Left lung (tissue), 10 donors: ENCODE data around the gene LGSN. TPM values are rescaled to one million over a fixed set of nuclear protein-coding genes. Genes with fewer than 3 reads are reported as not detected.
"Not testable (repeated sequence)": the region's sequence is repeated elsewhere in the genome, so short reads cannot be mapped to it uniquely, and the experiment has no call there.

Source experiments
- ATAC-seq: fragments of 200-7000 bp; cut with Tn5 transposase; one replicate; pipeline ENCODE4 v1.9.1; 2020; ENCODE audit warnings: moderate library complexity
- DNase-seq, 4 donors: peaks; one replicate each; pipeline ENCODE4 v3.0.0-alpha.2; 2013 to 2020
- H3K27ac ChIP-seq, 2 donors: fragments of 200-600 bp; sonication (generic) in 1 of 2; one replicate each; pipeline versions ENCODE4 v1.5.0 to v1.8.0; 2020 to 2021
- H3K27me3 ChIP-seq, 2 donors: fragments of 200-600 bp; sonication (generic) in 1 of 2; one replicate each; pipeline versions ENCODE4 v1.5.0 to v1.8.0; 2020 to 2021
- H3K36me3 ChIP-seq, 2 donors: fragments of 200-600 bp; sonication (generic) in 1 of 2; one replicate each; pipeline versions ENCODE4 v1.5.0 to v1.8.0; 2020 to 2021
- H3K4me1 ChIP-seq, 2 donors: fragments of 200-600 bp; one replicate each; pipeline ENCODE4 v1.8.0; 2021
- H3K4me3 ChIP-seq, 2 donors: fragments of 200-600 bp; sonication (generic) in 1 of 2; one replicate each; pipeline versions ENCODE4 v1.5.0 to v1.8.0; 2020 to 2021; ENCODE audit warnings: mild to moderate bottlenecking in 1 of 2
- H3K9me3 ChIP-seq, 2 donors: fragments of 200-600 bp; sonication (generic) in 1 of 2; one replicate each; pipeline versions ENCODE4 v1.5.0 to v1.8.0; 2020 to 2021
- intact Hi-C, 2 donors: fragments of 100-400 bp; cut with DNase I; formaldehyde crosslinking; loops; one replicate each; pipeline versions ENCODE4 v1.11.2 to v1.14.2; 2022
- polyA plus RNA-seq, 6 donors: library from polyadenylated mRNA; unstranded; fragments of 120-200 nt; gene quantifications; one replicate each; pipeline ENCODE4 v1.2.1, GENCODE V29; 2013; ENCODE audit not compliant: insufficient read length in 6 of 6
- total RNA-seq, 2 donors: library from RNA; stranded (reverse); fragmentation: NEBNext Ultra II Directional; extraction: Animal tissue kit (Norgen Biotek cat#: 25700); gene quantifications; one replicate each; pipeline ENCODE4 v1.2.1, GENCODE V29; 2021
- TF ChIP-seq, protein P1 (sequence below), 2 donors: fragments of 200-600 bp; sonication (generic) in 1 of 2; IDR thresholded peaks; one replicate each; pipeline versions ENCODE4 v1.5.0 to v1.8.0; 2021; ENCODE audit warnings: antibody characterized with exemption in 2 of 2
- donor health status: DM: no; HTN: yes; CAD: no.
- donor health status: DM: no; HTN: no; CAD: no.

The LGSN gene
- total and polyA plus RNA-seq, 8 donors = 0.11 to 0.88 (median 0.65) TPM; not detected in 1

DNA sequence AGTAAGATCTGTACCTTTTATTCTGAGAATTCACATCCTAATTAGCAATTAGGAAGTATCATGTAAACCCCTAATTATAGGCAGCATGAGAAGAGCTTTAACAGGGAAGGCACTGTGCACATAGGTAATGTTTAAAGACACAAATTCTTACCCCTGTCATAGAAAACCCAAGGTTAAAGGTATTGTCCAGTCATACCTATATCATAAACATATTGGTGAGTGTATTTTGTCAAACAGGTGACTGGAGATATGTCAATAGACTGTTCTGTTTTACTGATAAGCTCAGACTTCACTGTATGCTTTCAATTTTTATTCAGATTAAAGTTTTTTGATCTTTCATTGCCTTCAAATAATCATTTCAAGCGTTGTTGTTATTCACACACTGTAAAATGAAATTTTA, 43.8 kb downstream of the LGSN start:
- no peak for ATAC-seq
- Histone ChIP-seq H3K27me3 (no peaks in the 10 kb centered on the region), H3K4me3 (no peak overlapping the region), H3K27ac (no peak overlapping the region), H3K4me1 (no peaks in the 10 kb centered on the region), H3K36me3 (no peaks in the 10 kb centered on the region), H3K9me3 (no peaks in the 10 kb centered on the region)
- intact Hi-C loops = no loop called here
- no peak for DNase-seq
- TF ChIP-seq, protein P1, sequence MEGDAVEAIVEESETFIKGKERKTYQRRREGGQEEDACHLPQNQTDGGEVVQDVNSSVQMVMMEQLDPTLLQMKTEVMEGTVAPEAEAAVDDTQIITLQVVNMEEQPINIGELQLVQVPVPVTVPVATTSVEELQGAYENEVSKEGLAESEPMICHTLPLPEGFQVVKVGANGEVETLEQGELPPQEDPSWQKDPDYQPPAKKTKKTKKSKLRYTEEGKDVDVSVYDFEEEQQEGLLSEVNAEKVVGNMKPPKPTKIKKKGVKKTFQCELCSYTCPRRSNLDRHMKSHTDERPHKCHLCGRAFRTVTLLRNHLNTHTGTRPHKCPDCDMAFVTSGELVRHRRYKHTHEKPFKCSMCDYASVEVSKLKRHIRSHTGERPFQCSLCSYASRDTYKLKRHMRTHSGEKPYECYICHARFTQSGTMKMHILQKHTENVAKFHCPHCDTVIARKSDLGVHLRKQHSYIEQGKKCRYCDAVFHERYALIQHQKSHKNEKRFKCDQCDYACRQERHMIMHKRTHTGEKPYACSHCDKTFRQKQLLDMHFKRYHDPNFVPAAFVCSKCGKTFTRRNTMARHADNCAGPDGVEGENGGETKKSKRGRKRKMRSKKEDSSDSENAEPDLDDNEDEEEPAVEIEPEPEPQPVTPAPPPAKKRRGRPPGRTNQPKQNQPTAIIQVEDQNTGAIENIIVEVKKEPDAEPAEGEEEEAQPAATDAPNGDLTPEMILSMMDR (IDR thresholded peaks at IDR 0.05) = no peak

DNA sequence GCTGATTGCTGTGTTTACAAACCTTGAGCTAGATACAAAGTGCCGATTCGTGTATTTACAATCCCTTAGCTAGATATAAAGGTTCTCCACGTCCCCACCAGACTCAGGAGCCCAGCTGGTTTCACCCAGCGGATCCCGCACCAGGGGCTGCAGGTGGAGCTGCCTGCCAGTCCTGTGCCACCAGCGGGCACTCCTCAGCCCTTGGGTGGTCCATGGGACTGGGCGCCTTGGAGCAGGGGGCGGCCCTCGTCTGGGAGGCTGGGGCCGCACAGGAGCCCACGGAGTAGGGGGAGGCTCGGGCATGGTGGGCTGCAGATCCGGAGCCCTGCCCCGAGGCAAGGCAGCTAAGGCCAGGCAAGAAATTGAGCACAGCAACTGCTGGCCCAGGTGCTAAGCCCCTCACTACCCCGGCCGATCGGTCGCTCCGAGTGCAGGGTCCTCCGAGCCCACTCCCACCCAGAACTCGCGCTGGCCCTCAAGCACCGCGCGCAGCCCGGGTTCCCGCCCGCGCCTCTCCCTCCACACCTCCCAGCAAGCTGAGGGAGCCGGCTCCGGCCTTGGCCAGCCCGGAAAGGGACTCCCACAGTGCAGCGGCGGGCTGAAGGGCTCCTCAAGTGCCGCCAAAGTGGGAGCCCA, 44.9 kb downstream of the LGSN start:
- H3K4me3 ChIP-seq = not testable (repeated sequence)

DNA sequence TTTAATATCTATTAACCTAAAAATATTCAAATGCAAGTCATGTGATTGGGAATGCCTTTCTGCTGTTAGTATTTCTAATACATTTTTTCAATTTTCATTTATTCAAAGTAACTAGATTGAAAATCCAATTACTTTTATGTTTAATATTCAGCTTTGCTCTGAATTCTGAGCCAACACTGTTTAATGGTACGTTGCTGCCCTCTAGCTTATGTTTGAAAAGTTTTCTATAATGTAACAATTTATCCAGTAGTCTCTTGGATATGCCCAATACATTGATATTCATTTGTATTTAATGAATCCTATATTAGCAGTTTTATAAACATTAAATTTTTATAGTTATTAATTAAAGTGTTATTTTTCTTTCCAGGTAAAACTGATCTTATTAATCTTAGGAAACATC, 47.4 kb downstream of the LGSN start:
- Histone ChIP-seq H3K4me1 (no peaks in the 10 kb centered on the region), H3K4me3 (no peak overlapping the region), H3K36me3 (no peaks in the 10 kb centered on the region), H3K9me3 (no peaks in the 10 kb centered on the region), H3K27ac (no peak overlapping the region), H3K27me3 (no peaks in the 10 kb centered on the region)
- intact Hi-C loops = no loop called here
- peak in 2 of 4 donors; percentile 17 to 49 for DNase-seq
- TF ChIP-seq, protein P1 (IDR thresholded peaks at IDR 0.05) = peak in 1 of 2 donors; percentile 19
- peak; percentile 71 for ATAC-seq

More for the DNA sequence above, 44.9 kb downstream of the LGSN start:
- peak in 1 of 4 donors; percentile 67 for DNase-seq
- intact Hi-C loops, ATAC-seq, H3K27me3 ChIP-seq, H3K9me3 ChIP-seq, H3K27ac ChIP-seq, H3K4me1 ChIP-seq, H3K36me3 ChIP-seq: not testable (repeated sequence)

- ATAC-seq = no peak
Observed at GRCh38 chr6:63269470-63269869, 50.3 kb downstream of the LGSN start.

DNA sequence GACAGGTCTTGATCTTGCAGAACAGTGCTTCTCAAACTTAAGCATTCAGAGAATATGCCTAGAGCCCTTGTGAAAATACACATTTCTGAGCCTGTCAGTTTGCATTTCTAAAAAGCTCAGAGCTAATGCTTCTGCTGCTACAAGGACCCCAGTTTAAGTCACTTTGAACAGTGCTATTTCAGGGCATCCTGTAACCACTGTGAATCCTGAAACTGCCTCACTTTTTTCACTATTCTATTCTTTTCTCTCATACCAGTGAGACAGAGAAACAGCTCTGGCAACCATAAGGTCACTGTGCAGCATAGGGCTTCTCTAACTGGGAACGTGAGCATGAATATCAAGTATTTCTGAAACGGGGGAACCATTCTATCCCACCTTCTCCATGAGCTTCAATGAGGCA, 51.2 kb downstream of the LGSN start:
- H3K27ac ChIP-seq = no peak overlapping the region
- H3K4me3 ChIP-seq = no peak overlapping the region
- H3K27me3 ChIP-seq = no peaks in the 10 kb centered on the region
- DNase-seq = no peak
- no peaks in the 10 kb centered on the region for H3K4me1 ChIP-seq
- intact Hi-C loops = no loop called here
- TF ChIP-seq, protein P1 (IDR thresholded peaks at IDR 0.05) = no peak
- no peaks in the 10 kb centered on the region for H3K36me3 ChIP-seq
- H3K9me3 ChIP-seq = no peaks in the 10 kb centered on the region
- no peak for ATAC-seq

More at GRCh38 chr6:63269470-63269869, 50.3 kb downstream of the LGSN start:
- Histone ChIP-seq H3K27ac (no peak overlapping the region), H3K4me3 (no peak overlapping the region), H3K27me3 (no peaks in the 10 kb centered on the region), H3K9me3 (no peaks in the 10 kb centered on the region), H3K36me3 (no peaks in the 10 kb centered on the region), H3K4me1 (no peaks in the 10 kb centered on the region)
- no peak for DNase-seq
- intact Hi-C loops = no loop called here
- TF ChIP-seq, protein P1 (IDR thresholded peaks at IDR 0.05) = no peak

DNA sequence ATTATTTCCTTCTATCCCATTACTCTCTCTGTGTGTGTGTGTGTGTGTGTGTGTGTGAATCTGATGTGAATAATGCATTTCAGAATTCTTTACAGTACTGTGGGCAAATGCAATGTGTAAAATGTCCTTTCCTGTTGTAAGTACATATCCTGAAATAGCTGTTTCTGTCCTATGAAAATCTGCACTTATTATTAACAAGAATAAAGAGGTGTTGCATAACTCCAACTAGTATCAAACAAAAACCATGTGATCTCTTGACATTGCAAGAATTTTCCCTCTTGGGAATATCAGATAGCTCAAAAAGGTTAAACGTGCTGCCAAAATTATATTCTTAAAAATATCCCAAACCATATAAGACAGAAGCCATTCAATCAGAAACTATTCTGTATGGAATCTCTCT, 52.0 kb downstream of the LGSN start:
- no peaks in the 10 kb centered on the region for H3K36me3 ChIP-seq
- DNase-seq = peak in 1 of 4 donors; percentile 7
- TF ChIP-seq, protein P1 (IDR thresholded peaks at IDR 0.05) = no peak
- no peak overlapping the region for H3K4me3 ChIP-seq
- H3K27ac ChIP-seq = no peak overlapping the region
- intact Hi-C loops = no loop called here
- H3K9me3 ChIP-seq = no peaks in the 10 kb centered on the region
- ATAC-seq = peak; percentile 81
- H3K4me1 ChIP-seq = no peaks in the 10 kb centered on the region
- H3K27me3 ChIP-seq = no peaks in the 10 kb centered on the region
